ENCODE measurements around the gene ERAP2. TPM values are rescaled to one million over a fixed set of nuclear protein-coding genes. Genes with fewer than 3 reads are reported as not detected.
A peak's percentile ranks its signal among the peaks of the same experiment; 100 is the strongest.

ERAP2 gene
- total and polyA plus RNA-seq, 10 of the 15 experiments (the other 5 are each of a cell fraction or from before 2014, with no cell fraction given), result 4.0 to 28.7 (median 11.7) TPM

DNA sequence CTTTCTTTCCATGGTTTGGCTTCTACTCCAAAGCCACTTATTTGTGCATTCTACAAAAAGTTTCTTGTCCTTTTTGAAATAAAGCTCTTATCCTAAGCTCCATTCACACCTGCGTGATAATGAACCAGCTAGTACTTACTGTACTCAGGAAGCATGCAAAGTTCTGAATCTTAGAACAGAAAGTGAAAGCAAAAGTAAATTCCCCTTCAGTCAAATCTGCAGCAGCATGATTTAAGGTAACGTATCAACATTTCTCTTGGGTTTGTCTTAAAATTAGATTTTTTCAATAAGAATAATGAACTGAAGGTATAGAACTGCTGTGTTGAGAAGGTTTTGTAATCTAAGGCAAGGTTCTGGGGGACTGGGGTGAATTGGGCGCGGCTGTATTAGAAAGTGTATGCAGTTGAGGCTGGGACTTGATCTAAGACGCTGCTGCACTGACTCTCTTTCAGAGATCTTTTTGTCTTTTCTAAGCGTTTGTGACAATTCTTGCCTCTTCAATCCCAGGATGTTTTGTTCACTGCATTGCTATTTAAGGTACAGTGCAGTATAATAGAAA, at the start of gene ERAP2 (continued):
- 0 out of 2 replicates have a peak, but pooled peaks have one; percentile 49 for TF ChIP-seq ATF2 (IDR thresholded peaks at IDR 0.05; ENCODE audit: low read length)
- 0 out of 2 replicates have a peak, but pooled peaks have one; percentile 10 for TF ChIP-seq NBN (IDR thresholded peaks at IDR 0.05)
- peak; percentile 52; the same call in 1 of the 2 replicates for TF ChIP-seq SMAD5 (IDR thresholded peaks at IDR 0.05; ENCODE audit: low read depth)
- TF ChIP-seq E2F8 (IDR thresholded peaks at IDR 0.05; ENCODE audit: low read depth, partially characterized antibody), result peak; percentile 28
- TF ChIP-seq ASH2L (IDR thresholded peaks at IDR 0.05; ENCODE audit: borderline replicate concordance, low read depth), result peak; percentile 91; the same call in 1 of the 2 replicates

DNA sequence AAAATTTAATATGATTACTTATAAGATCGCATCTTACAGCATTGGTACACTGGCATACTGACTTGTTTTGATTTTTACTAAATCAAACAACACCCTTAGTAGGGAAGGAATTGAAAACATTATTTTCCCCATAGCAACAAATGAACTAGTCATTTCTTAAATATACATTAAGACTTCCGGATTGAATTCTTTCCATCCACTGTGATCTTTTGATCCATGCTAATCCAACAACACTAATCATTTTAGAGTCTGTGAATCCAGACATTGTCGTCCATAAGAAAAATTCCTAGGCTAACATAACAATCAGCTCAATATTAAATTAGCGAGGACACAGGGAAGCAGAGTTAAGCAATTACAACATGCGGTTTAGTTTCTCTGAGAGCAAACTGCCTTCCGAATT, 47.0 kb upstream of the ERAP2 start:
- H3K9ac ChIP-seq (ENCODE audit: control insufficient read depth, insufficient read depth, low read length), result no peak overlapping the region
- H3K9me3 ChIP-seq (replicated peaks; ENCODE audit: control insufficient read depth, insufficient read depth, low read length), result no peaks in the 10 kb centered on the region
- DNase-seq (ENCODE audit: low read depth, low spot score) (no peak), ATAC-seq (no peak), FAIRE-seq (no peak)
- TF ChIP-seq USF1 (IDR thresholded peaks at IDR 0.05; ENCODE audit: borderline replicate concordance, extremely low read length, insufficient read depth, low read depth, low read length) (no peak), MLLT1 (IDR thresholded peaks at IDR 0.05) (no peak), RAD21 (IDR thresholded peaks at IDR 0.05; ENCODE audit: insufficient read depth, low read depth, low read length) (no peak), ATF2 (IDR thresholded peaks at IDR 0.05; ENCODE audit: low read length) (no peak), MXI1 (IDR thresholded peaks at IDR 0.05; ENCODE audit: low read depth, low read length) (no peak), RELA (IDR thresholded peaks at IDR 0.05; ENCODE audit: borderline replicate concordance, partially characterized antibody) (no peak), NFYB (IDR thresholded peaks at IDR 0.05; ENCODE audit: insufficient read depth, low read depth, low read length) (no peak), PAX8 (IDR thresholded peaks at IDR 0.05) (no peak), TCF12 (IDR thresholded peaks at IDR 0.05; ENCODE audit: low read depth, low read length) (no peak), YY1 (IDR thresholded peaks at IDR 0.05; ENCODE audit: low read depth, low read length) (no peak)
- no peaks in the 10 kb centered on the region for H3K79me2 ChIP-seq (ENCODE audit: control insufficient read depth, insufficient read depth, low read length)
- H2AFZ ChIP-seq (ENCODE audit: control insufficient read depth, low read depth, low read length), result no peak overlapping the region
- in situ Hi-C loops (cut with MboI), result no loop called here
- no peaks in the 10 kb centered on the region for H3K4me1 ChIP-seq (ENCODE audit: control insufficient read depth, insufficient read depth, low read length)
- no TSS peak for BruUV-seq (replicated peaks)
- ChIA-PET CTCF (no interaction called here), RAD21 (ENCODE audit: unreplicated experiment) (interaction anchor here (1.4 kb wide), 1 partner anchor 21 kb away, joined by 3 read pairs; the partner anchor contains the start of gene ERAP1), POLR2A (interaction anchor here (0.9 to 1.6 kb wide), 2 partner anchors 10 to 21 kb away, joined by 3 to 5 read pairs; partner anchors contain the start of gene ERAP1), SMC1A (ENCODE audit: uncharacterized antibody, unreplicated experiment) (interaction anchor here (1.2 to 1.4 kb wide), 4 partner anchors 8 to 26 kb away, joined by 3 to 4 read pairs (median 3); no protein-coding TSS in a partner anchor)
- H3K4me3 ChIP-seq, result no peak overlapping the region
- intact Hi-C loops (cut with micrococcal nuclease; ENCODE audit: unreplicated experiment), result no loop called here
- no peaks in the 10 kb centered on the region for H3K27me3 ChIP-seq (replicated peaks in 1 of 2; ENCODE audit: control insufficient read depth in 2 of 2, insufficient read depth in 2 of 2, low read length in 1 of 2)
- no peaks in the 10 kb centered on the region for H4K20me1 ChIP-seq (ENCODE audit: control insufficient read depth, insufficient read depth)
- no peak overlapping the region for H3K4me2 ChIP-seq (ENCODE audit: control insufficient read depth, insufficient read depth)
- no peaks in the 10 kb centered on the region for H3K36me3 ChIP-seq (ENCODE audit: control insufficient read depth in 2 of 2, insufficient read depth in 2 of 2, low read length in 1 of 2)
- 76% methylated on average over 6 of the region's 6 CpGs for WGBS (ENCODE audit: insufficient coverage, insufficient replicate concordance, low lambda C conversion rate, missing lambda C conversion rate)
- no peak overlapping the region for H3K27ac ChIP-seq (ENCODE audit: control insufficient read depth, insufficient read depth)

All from GM12878 (cell line).